Breast epithelium (tissue), 3 donors: ENCODE measurements around the gene ADGRL3.
"Not testable (repeated sequence)": the region's sequence is repeated elsewhere in the genome, so short reads cannot be mapped to it uniquely, and the experiment has no call there.

Source experiments
- CTCF ChIP-seq, 3 donors: fragments of 450-650 bp; IDR thresholded peaks; one replicate each; pipeline ENCODE4 v1.5.1; 2016 to 2017; ENCODE audit warnings: antibody characterized with exemption in 3 of 3, mild to moderate bottlenecking in 3 of 3, moderate library complexity in 3 of 3
- POLR2A ChIP-seq: fragments of 450-650 bp; IDR thresholded peaks from one replicate; pipeline ENCODE4 v1.6.1; 2016; ENCODE audit warnings: antibody characterized with exemption, mild to moderate bottlenecking, moderate library complexity
- POLR2AphosphoS5 ChIP-seq, 3 donors: sonication (generic); formaldehyde crosslinking; IDR thresholded peaks; one replicate each; pipeline ENCODE4 v1.6.1; 2017; ENCODE audit warnings: antibody characterized with exemption in 3 of 3

GRCh38 chr4:61756937-61757336, 556.8 kb downstream of the ADGRL3 start:
- TF ChIP-seq POLR2A; CTCF (IDR thresholded peaks at IDR 0.05); POLR2AphosphoS5 (IDR thresholded peaks at IDR 0.05): not testable (repeated sequence)
